Muscle of leg (tissue), 9 donors: ENCODE measurements around the gene C2orf49. TPM values are rescaled to one million over a fixed set of nuclear protein-coding genes. Genes with fewer than 3 reads are reported as not detected.

Source experiments
- polyA plus RNA-seq, 8 donors: library from polyadenylated mRNA; unstranded; fragments of 120-200 nt; gene quantifications; one replicate each; pipeline versions ENCODE4 v1.2.1 to v1.2.3, GENCODE V29; 2013; ENCODE audit warnings: inconsistent platforms in 1 of 8, low replicate concordance in 1 of 8; ENCODE audit not compliant: insufficient read length in 8 of 8, insufficient read depth in 1 of 8
- total RNA-seq: library from RNA; stranded (reverse); fragments of 120-200 nt; gene quantifications from one replicate; pipeline ENCODE4 v1.2.4, GENCODE V29; 2013

The C2orf49 gene
- total and polyA plus RNA-seq, 9 donors = 11.9 to 19.0 (median 14.9) TPM

Other genes with a start within 250 kb of the C2orf49 start
- gene GPR45, start 95.8 kb upstream of the C2orf49 start, total RNA-seq = not detected
- under 1 TPM in 1 of 8 donors, not detected in 7; 0.13 TPM for gene GPR45, start 95.8 kb upstream of the C2orf49 start, polyA plus RNA-seq
- 7.1 TPM for gene TGFBRAP1, start 7.8 kb upstream of the C2orf49 start, total RNA-seq
- gene TGFBRAP1, start 7.8 kb upstream of the C2orf49 start, polyA plus RNA-seq = 10 to 100 TPM in 1 of 8 donors, 1 to 10 TPM in 7; 7.1 to 10.5 (median 8.5) TPM
- gene FHL2, start 61.5 kb downstream of the C2orf49 start, total RNA-seq = 27.5 TPM
- 10 to 100 TPM; 31.2 to 63.5 (median 42.9) TPM for gene FHL2, start 61.5 kb downstream of the C2orf49 start, polyA plus RNA-seq